ENCODE data around the gene SNX2.
A peak's percentile ranks its signal among the peaks of the same experiment; 100 is the strongest.
"Not testable (repeated sequence)": the region's sequence is repeated elsewhere in the genome, so short reads cannot be mapped to it uniquely, and the experiment has no call there.

SNX2 gene

GRCh38 chr5:122756264-122756911 lies 18.5 kb upstream of the SNX2 start:
- no peak overlapping the region for H3K4me3 ChIP-seq (ENCODE audit: low read depth, low read length)
- peak; percentile 92 for DNase-seq (ENCODE audit: low read depth)
- no peak for TF ChIP-seq CTCF (conservative IDR thresholded peaks at IDR 0.05; ENCODE audit: low read depth, low read length)

GRCh38 chr5:122757285-122757684 lies 17.6 kb upstream of the SNX2 start:
- DNase-seq (ENCODE audit: low read depth) = no peak
- no peak overlapping the region for H3K4me3 ChIP-seq (ENCODE audit: low read depth, low read length)
- TF ChIP-seq CTCF (conservative IDR thresholded peaks at IDR 0.05; ENCODE audit: low read depth, low read length) = no peak

- no peak overlapping the region for H3K4me3 ChIP-seq (ENCODE audit: low read depth, low read length)
- DNase-seq (ENCODE audit: low read depth) = no peak
- TF ChIP-seq CTCF (conservative IDR thresholded peaks at IDR 0.05; ENCODE audit: low read depth, low read length) = no peak
These were observed 15.4 kb upstream of the SNX2 start for GRCh38 chr5:122759241-122760070.

- TF ChIP-seq CTCF (conservative IDR thresholded peaks at IDR 0.05; ENCODE audit: low read depth, low read length) = no peak
- DNase-seq (ENCODE audit: low read depth) = no peak
- no peak overlapping the region for H3K4me3 ChIP-seq (ENCODE audit: low read depth, low read length)
These were observed 14.6 kb upstream of the SNX2 start for GRCh38 chr5:122760236-122760635.

GRCh38 chr5:122761115-122761514 lies 13.8 kb upstream of the SNX2 start:
- no peak for DNase-seq (ENCODE audit: low read depth)
- H3K4me3 ChIP-seq (ENCODE audit: low read depth, low read length) = no peak overlapping the region
- TF ChIP-seq CTCF (conservative IDR thresholded peaks at IDR 0.05; ENCODE audit: low read depth, low read length) = no peak

- DNase-seq (ENCODE audit: low read depth); H3K4me3 ChIP-seq (ENCODE audit: low read depth, low read length): not testable (repeated sequence)
These were observed 13.0 kb upstream of the SNX2 start for GRCh38 chr5:122761896-122762295.

GRCh38 chr5:122766130-122766529 lies 8.8 kb upstream of the SNX2 start:
- TF ChIP-seq CTCF (conservative IDR thresholded peaks at IDR 0.05; ENCODE audit: low read depth, low read length) = no peak
- no peak overlapping the region for H3K4me3 ChIP-seq (ENCODE audit: low read depth, low read length)
- DNase-seq (ENCODE audit: low read depth) = no peak
